ENCODE measurements around the gene TEX13A. TPM values are rescaled to one million over a fixed set of nuclear protein-coding genes. Genes with fewer than 3 reads are reported as not detected.

Gene TEX13A
- total RNA-seq, 4 donors from 2014 or later = not detected

DNA sequence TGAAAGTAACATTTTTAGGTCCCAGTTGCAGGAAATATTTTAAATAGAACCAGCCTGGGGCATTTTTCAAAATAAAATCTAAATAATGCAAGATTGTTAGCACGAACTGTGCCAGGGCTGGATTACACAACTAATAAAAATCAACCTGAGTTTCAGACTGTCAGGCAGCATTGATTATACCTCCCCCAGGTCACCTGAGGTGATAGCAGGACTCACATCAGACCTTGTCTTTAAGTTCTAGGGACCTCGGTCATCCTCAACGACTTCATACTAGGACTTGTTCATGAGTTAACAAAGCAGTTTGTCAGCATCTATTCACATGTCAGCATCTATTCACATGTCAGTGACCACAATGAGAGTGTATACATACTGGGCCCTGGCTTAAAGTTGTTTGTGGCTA is 8.7 kb upstream of the TEX13A start:
- no peaks in the 10 kb centered on the region for H3K4me1 ChIP-seq
- TF ChIP-seq, protein P1, sequence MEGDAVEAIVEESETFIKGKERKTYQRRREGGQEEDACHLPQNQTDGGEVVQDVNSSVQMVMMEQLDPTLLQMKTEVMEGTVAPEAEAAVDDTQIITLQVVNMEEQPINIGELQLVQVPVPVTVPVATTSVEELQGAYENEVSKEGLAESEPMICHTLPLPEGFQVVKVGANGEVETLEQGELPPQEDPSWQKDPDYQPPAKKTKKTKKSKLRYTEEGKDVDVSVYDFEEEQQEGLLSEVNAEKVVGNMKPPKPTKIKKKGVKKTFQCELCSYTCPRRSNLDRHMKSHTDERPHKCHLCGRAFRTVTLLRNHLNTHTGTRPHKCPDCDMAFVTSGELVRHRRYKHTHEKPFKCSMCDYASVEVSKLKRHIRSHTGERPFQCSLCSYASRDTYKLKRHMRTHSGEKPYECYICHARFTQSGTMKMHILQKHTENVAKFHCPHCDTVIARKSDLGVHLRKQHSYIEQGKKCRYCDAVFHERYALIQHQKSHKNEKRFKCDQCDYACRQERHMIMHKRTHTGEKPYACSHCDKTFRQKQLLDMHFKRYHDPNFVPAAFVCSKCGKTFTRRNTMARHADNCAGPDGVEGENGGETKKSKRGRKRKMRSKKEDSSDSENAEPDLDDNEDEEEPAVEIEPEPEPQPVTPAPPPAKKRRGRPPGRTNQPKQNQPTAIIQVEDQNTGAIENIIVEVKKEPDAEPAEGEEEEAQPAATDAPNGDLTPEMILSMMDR (IDR thresholded peaks at IDR 0.05 in 4 of 5, conservative IDR thresholded peaks at IDR 0.05 in 1 of 5) = no peak
- no peak for TF ChIP-seq POLR2A (IDR thresholded peaks at IDR 0.05)
- no peak for ATAC-seq
- no peak for DNase-seq
- no peak overlapping the region for H3K27ac ChIP-seq
- no peaks in the 10 kb centered on the region for H3K36me3 ChIP-seq
- H3K27me3 ChIP-seq = no peaks in the 10 kb centered on the region
- no peaks in the 10 kb centered on the region for H3K9me3 ChIP-seq
- intact Hi-C loops (cut with DNase I; ENCODE audit: low total_unique reads) (no loop called here), in situ Hi-C loops (cut with MboI; ENCODE audit: low sequenced_read_pairs in 4 of 4) (no loop called here)
- H3K4me3 ChIP-seq = no peak overlapping the region

DNA sequence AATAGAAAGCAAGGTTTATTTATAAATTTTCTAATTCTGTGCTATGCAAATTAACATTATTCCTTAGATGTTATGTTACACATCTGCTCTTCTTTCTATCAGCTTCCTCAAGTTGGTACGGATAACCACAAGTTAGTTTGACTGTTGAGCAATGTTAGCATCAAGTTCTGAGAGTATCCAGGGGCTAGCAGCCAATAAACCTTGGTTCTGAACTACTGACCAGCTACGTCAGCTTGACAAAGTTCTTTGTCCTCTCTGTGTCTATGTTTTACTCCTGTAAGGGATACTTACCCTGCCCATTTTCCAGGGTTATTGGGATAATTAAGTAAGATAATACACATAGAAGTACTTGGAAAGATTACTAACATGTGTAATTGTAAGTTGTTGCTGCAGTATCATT is 8.1 kb upstream of the TEX13A start:
- Histone ChIP-seq H3K9me3 (no peaks in the 10 kb centered on the region), H3K36me3 (no peaks in the 10 kb centered on the region), H3K27ac (no peak overlapping the region), H3K4me1 (no peaks in the 10 kb centered on the region), H3K4me3 (no peak overlapping the region), H3K27me3 (no peaks in the 10 kb centered on the region)
- no peak for TF ChIP-seq POLR2A (IDR thresholded peaks at IDR 0.05)
- TF ChIP-seq, protein P1 (IDR thresholded peaks at IDR 0.05 in 4 of 5, conservative IDR thresholded peaks at IDR 0.05 in 1 of 5) = no peak
- no peak for ATAC-seq
- no peak for DNase-seq
- intact Hi-C loops (cut with DNase I; ENCODE audit: low total_unique reads) = no loop called here
- in situ Hi-C loops (cut with MboI; ENCODE audit: low sequenced_read_pairs in 4 of 4) = no loop called here

DNA sequence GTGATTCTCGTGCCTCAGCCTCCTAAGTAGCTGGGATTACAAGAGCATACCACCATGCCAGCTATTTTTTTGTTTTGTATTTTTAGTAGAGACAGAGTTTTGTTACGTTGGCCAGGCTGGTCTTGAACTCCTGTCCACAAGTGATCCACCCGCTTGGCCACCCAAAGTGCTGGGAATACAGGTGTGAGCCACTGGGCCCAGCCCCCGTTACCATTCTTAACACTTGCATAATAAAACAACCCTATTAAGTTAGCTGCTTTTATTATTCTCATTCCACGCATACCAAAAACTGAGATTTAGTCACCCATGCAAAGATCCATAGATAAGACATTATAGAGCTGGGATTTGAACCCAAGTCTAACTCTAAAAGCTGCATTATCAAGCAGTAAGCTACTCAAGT is 6.0 kb upstream of the TEX13A start:
- no peak for ATAC-seq
- in situ Hi-C loops (cut with MboI; ENCODE audit: low sequenced_read_pairs in 4 of 4) = no loop called here

DNA sequence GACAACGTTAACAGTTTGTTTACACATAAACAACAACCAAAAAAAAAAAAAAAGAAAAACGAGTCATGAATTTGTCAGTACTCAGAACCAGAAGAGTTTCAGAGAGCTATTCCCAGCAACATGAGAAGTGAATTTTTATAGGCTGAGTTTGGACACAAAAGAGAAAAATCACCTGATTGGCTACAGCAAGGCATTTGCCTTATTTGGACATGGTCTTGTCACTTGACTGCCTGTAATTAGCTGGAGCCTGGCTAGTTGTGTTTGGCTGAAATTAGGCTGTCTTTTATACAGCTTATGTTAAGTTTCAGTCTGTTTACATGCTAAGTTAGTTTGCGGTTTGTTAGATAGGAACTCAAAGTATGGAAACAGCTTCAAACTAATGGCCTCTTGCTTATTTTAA is 880 bp upstream of the TEX13A start:
- intact Hi-C loops (cut with DNase I; ENCODE audit: low total_unique reads) (no loop called here), in situ Hi-C loops (cut with MboI; ENCODE audit: low sequenced_read_pairs in 4 of 4) (no loop called here)
- ATAC-seq = no peak
- no peak overlapping the region for H3K27ac ChIP-seq
- no peaks in the 10 kb centered on the region for H3K9me3 ChIP-seq
- no peaks in the 10 kb centered on the region for H3K36me3 ChIP-seq
- no peak for DNase-seq
- no peaks in the 10 kb centered on the region for H3K4me1 ChIP-seq
- no peak for TF ChIP-seq POLR2A (IDR thresholded peaks at IDR 0.05)
- TF ChIP-seq, protein P1 (IDR thresholded peaks at IDR 0.05 in 4 of 5, conservative IDR thresholded peaks at IDR 0.05 in 1 of 5) = no peak
- no peak overlapping the region for H3K4me3 ChIP-seq
- no peaks in the 10 kb centered on the region for H3K27me3 ChIP-seq

More for the DNA sequence above, 6.0 kb upstream of the TEX13A start:
- intact Hi-C loops (cut with DNase I; ENCODE audit: low total_unique reads) = no loop called here
- H3K27ac ChIP-seq = no peak overlapping the region
- no peaks in the 10 kb centered on the region for H3K27me3 ChIP-seq
- no peaks in the 10 kb centered on the region for H3K36me3 ChIP-seq
- no peaks in the 10 kb centered on the region for H3K9me3 ChIP-seq
- no peaks in the 10 kb centered on the region for H3K4me1 ChIP-seq
- no peak overlapping the region for H3K4me3 ChIP-seq
- no peak for DNase-seq
- no peak for TF ChIP-seq POLR2A (IDR thresholded peaks at IDR 0.05)
- TF ChIP-seq, protein P1 (IDR thresholded peaks at IDR 0.05 in 4 of 5, conservative IDR thresholded peaks at IDR 0.05 in 1 of 5) = no peak

Measured in gastrocnemius medialis (tissue), 4 donors.